Uterus (tissue), 4 donors: Measurements from ENCODE around the gene DPP4. TPM values are rescaled to one million over a fixed set of nuclear protein-coding genes. Genes with fewer than 3 reads are reported as not detected.

Experiments
- DNase-seq, 2 donors: peaks; one replicate each; pipeline ENCODE4 v3.0.0-alpha.2; 2019 to 2020
- H3K27ac ChIP-seq, 2 donors: fragments of 200-600 bp; sonication (generic); 1 replicate in 1 of 2; 2 replicates in 1 of 2; pipeline ENCODE4 v1.5.1; 2016 to 2018
- H3K27me3 ChIP-seq, 2 donors: fragments of 200-600 bp; sonication (generic); one replicate each; pipeline ENCODE4 v1.5.1; 2018 to 2019; ENCODE audit warnings: control low read depth in 1 of 2
- H3K36me3 ChIP-seq, 2 donors: fragments of 200-600 bp; sonication (generic); one replicate each; pipeline ENCODE4 v1.5.1; 2019; ENCODE audit warnings: control low read depth in 1 of 2
- H3K4me1 ChIP-seq, 2 donors: fragments of 200-600 bp; sonication (generic); one replicate each; pipeline ENCODE4 v1.5.1; 2018 to 2019; ENCODE audit warnings: control low read depth in 1 of 2
- H3K4me3 ChIP-seq, 2 donors: fragments of 200-600 bp; sonication (generic); 1 replicate in 1 of 2; 2 replicates in 1 of 2; pipeline ENCODE4 v1.5.1; 2018 to 2019; ENCODE audit warnings: mild to moderate bottlenecking in 1 of 2
- H3K9me3 ChIP-seq, 2 donors: fragments of 200-600 bp; sonication (generic); one replicate each; pipeline ENCODE4 v1.5.1; 2019; ENCODE audit warnings: control low read depth in 1 of 2
- POLR2A ChIP-seq, 2 donors: fragments of 450-650 bp; IDR thresholded peaks; one replicate each; pipeline ENCODE4 v1.6.1; 2016; ENCODE audit warnings: antibody characterized with exemption in 2 of 2, mild to moderate bottlenecking in 1 of 2, moderate library complexity in 1 of 2
- intact Hi-C: fragments of 100-400 bp; cut with DNase I; formaldehyde crosslinking; loops from one replicate; pipeline ENCODE4 v1.15.1; 2023; ENCODE audit warnings: low total_unique reads
- total RNA-seq, 4 donors: library from RNA; depleted of rRNA in 3 of 4; stranded (reverse); fragments of >200 nt in 3 of 4; gene quantifications; one replicate each; pipeline versions ENCODE4 v1.1.0 to v1.2.4, GENCODE V29; 2014 to 2023
- TF ChIP-seq, protein P1 (sequence below), 4 experiments: fragments of 200-600 bp in 2 of 4; fragments of 450-650 bp in 2 of 4; sonication (generic) in 2 of 4; IDR thresholded peaks; one replicate each; pipeline ENCODE4 v1.5.1; 2016 to 2019; ENCODE audit warnings: antibody characterized with exemption in 4 of 4, mild to moderate bottlenecking in 2 of 4, moderate library complexity in 1 of 4
- donor health status: DM: yes; HTN: yes; CAD: no.

The DPP4 gene
- total RNA-seq, 4 donors from 2014 or later, result 1.8 to 36.3 (median 5.0) TPM

DNA sequence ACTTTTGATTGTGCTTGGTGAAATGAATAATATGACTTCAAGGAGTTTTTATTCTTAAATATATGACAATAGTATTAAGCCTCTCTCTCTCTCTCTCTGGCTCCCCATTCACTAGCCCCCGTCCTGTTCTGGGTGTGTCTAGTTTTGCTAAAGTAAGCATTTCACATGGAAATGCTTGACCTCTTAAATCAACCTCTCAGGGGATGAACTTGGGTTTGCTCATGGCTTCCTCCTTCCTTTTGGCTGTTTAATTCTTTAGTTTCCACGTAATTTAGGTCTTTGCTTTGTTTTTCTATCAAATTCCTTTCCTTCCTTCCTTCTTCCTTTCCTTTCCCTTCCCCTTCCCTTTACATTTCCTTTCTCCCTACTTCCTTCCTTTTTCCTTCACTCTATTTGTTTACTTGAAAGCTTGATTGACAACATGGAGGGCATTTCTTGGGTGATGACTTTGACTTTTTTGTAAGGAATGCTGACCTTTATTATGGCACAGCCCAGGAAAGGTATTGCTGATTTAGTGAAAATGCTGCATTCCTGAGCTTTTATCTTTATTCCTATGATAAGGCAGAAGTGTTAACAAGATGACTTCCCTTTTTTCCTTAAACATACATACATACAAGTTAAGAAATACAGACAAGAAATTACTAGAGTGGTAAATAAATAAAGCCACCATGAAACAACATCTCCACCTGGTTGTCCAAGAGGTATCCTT is 3.6 kb downstream of the DPP4 start:
- no peaks in the 10 kb centered on the region for H3K36me3 ChIP-seq
- H3K27me3 ChIP-seq, result no peaks in the 10 kb centered on the region
- no peak overlapping the region for H3K4me3 ChIP-seq
- H3K9me3 ChIP-seq, result no peaks in the 10 kb centered on the region
- intact Hi-C loops, result no loop called here
- H3K4me1 ChIP-seq, result peaks cover 0 to 4% of the 10 kb centered on the region in 2 donors
- H3K27ac ChIP-seq, result peak overlapping the region in 1 of 2 donors; percentile 56
- TF ChIP-seq, protein P1, sequence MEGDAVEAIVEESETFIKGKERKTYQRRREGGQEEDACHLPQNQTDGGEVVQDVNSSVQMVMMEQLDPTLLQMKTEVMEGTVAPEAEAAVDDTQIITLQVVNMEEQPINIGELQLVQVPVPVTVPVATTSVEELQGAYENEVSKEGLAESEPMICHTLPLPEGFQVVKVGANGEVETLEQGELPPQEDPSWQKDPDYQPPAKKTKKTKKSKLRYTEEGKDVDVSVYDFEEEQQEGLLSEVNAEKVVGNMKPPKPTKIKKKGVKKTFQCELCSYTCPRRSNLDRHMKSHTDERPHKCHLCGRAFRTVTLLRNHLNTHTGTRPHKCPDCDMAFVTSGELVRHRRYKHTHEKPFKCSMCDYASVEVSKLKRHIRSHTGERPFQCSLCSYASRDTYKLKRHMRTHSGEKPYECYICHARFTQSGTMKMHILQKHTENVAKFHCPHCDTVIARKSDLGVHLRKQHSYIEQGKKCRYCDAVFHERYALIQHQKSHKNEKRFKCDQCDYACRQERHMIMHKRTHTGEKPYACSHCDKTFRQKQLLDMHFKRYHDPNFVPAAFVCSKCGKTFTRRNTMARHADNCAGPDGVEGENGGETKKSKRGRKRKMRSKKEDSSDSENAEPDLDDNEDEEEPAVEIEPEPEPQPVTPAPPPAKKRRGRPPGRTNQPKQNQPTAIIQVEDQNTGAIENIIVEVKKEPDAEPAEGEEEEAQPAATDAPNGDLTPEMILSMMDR (IDR thresholded peaks at IDR 0.05), result no peak
- no peak for DNase-seq

DNA sequence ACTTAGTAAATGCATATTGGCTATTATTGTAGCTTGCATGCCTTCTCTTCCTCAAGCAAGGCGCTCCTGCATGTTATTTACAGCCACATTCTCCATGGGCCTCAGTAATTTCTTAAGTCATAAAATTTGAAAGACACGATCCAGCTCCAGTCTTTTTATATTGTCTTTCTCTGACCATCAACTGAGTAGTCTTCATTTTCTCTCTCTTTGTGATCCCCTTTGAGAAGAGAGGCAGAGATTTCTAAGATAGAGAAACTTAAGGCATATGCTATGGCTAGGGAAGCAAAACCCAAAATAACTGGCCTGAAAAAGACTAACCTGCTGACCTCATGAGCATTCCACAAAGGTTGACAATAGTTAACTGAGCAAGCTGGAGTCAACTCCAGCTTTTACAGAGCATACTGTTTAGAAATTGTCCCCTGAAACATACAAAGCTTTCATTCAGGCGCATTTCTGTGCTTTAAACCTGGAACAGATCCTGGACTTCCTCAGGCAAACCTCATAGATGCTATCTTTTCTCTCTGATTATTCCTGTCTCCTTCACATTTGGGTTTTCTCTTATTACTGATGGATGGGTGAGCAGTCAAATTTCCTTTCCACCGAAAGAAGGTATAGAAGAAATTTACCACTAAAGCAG is 4.6 kb downstream of the DPP4 start:
- H3K27ac ChIP-seq, result peak overlapping the region in 1 of 2 donors; percentile 56
- intact Hi-C loops, result no loop called here
- H3K4me3 ChIP-seq, result no peak overlapping the region
- no peak for DNase-seq
- no peak for TF ChIP-seq POLR2A (IDR thresholded peaks at IDR 0.05)
- TF ChIP-seq, protein P1 (IDR thresholded peaks at IDR 0.05), result no peak
- no peaks in the 10 kb centered on the region for H3K36me3 ChIP-seq
- no peaks in the 10 kb centered on the region for H3K27me3 ChIP-seq
- no peaks in the 10 kb centered on the region for H3K9me3 ChIP-seq
- peaks cover 0 to 4% of the 10 kb centered on the region in 2 donors for H3K4me1 ChIP-seq

DNA sequence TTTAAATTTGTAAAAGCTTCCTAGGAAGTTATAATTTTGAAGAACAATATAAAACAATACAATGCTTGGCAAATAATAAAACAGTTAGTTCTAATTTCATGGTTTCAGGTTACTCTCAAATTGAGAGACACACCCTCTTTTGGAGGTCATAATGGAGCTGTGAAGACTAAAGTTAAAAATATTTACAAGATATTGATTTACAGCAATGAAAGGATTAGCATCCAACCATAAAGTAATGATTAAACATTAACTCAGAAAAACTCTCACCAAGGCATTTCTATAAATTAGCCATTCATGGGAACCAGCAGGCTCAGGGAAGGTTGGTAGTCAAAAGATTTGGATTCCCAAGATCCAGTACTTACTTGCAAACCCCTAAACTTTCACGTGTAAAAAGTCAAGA is 6.4 kb downstream of the DPP4 start:
- H3K9me3 ChIP-seq, result no peaks in the 10 kb centered on the region
- peaks cover 0 to 4% of the 10 kb centered on the region in 2 donors for H3K4me1 ChIP-seq
- no peak overlapping the region for H3K27ac ChIP-seq
- intact Hi-C loops, result no loop called here
- TF ChIP-seq, protein P1 (IDR thresholded peaks at IDR 0.05), result no peak
- TF ChIP-seq POLR2A (IDR thresholded peaks at IDR 0.05), result no peak
- no peaks in the 10 kb centered on the region for H3K36me3 ChIP-seq
- H3K4me3 ChIP-seq, result no peak overlapping the region
- H3K27me3 ChIP-seq, result no peaks in the 10 kb centered on the region
- DNase-seq, result no peak

DNA sequence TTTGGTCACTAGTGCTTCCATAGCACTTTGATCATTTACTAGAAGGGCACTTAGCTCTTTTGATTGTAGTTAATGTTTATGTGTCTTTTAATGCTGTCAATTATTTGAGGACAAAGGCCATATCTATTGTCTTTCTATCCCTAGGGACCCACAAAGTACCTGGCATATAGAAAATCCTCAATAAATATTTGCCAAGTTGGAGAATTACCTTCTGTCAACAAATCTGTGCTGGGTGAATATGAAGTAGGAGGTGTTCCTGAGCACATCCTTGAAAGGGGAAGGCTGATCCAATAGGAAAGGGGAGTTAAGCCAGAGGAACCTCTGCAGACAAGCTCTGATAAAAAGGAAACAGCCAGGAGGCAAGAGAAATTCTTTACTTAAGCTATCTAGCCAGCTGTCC is 8.2 kb downstream of the DPP4 start:
- intact Hi-C loops, result no loop called here
- TF ChIP-seq, protein P1 (IDR thresholded peaks at IDR 0.05), result no peak
- no peak for TF ChIP-seq POLR2A (IDR thresholded peaks at IDR 0.05)
- Histone ChIP-seq H3K4me1 (peaks cover 0 to 4% of the 10 kb centered on the region in 2 donors), H3K4me3 (no peak overlapping the region), H3K27me3 (no peaks in the 10 kb centered on the region), H3K36me3 (no peaks in the 10 kb centered on the region), H3K9me3 (no peaks in the 10 kb centered on the region), H3K27ac (no peak overlapping the region)
- DNase-seq, result no peak

DNA sequence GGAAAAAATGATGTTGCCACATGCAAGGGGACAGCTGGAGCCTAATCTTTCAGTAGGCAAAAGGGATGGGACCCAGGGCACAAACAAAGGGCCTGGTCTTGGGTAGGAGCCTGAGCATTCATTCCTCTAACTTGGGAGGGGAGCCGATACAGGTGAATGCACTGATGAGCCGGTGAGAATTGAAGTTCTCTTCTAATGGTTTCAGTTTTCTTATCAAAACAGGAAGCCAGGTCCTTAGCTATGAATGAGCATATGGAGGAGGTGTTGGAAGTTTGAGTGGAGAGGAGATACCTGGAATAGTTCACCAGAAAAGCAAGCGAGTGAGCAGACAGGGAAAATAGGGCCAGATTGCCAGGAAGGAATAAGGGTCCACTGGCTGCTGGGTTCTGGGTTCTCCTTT is 10.1 kb downstream of the DPP4 start:
- Histone ChIP-seq H3K9me3 (no peaks in the 10 kb centered on the region), H3K27ac (no peak overlapping the region), H3K4me1 (no peaks in the 10 kb centered on the region), H3K4me3 (no peak overlapping the region), H3K36me3 (no peaks in the 10 kb centered on the region), H3K27me3 (no peaks in the 10 kb centered on the region)
- intact Hi-C loops, result no loop called here
- TF ChIP-seq POLR2A (IDR thresholded peaks at IDR 0.05), result no peak
- DNase-seq, result no peak
